Measurements from ENCODE around the gene FBXL17. TPM values are rescaled to one million over a fixed set of nuclear protein-coding genes. Genes with fewer than 3 reads are reported as not detected.

FBXL17 gene
- total RNA-seq, 2 donors from 2014 or later, result 14.1 to 22.8 TPM

DNA sequence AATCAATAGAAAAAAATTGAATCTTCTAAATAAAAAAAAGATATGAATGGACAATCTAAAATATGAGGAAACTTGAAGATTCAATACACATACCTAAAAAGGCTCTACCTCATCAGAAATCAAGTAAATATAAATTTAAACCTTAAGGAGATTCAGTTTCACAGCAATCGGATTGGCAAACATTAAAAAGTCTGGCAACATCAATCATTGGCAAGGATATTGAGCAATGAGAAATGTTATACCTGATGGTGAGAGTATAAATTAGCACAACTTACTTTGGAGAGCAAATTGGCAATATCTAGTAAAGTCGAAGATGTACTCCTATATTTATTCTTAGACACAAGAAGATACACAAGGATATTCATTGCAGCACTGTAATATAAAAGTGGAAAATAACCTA is 436.8 kb downstream of the FBXL17 start:
- no peak for TF ChIP-seq CTCF (IDR thresholded peaks at IDR 0.05)
- H3K9ac ChIP-seq (ENCODE audit: low read depth in 2 of 2, low read length in 2 of 2), result no peak overlapping the region
- intact Hi-C loops (cut with DNase I), result no loop called here
- H3K4me3 ChIP-seq, result no peak overlapping the region
- no peaks in the 10 kb centered on the region for H3K27me3 ChIP-seq
- no peaks in the 10 kb centered on the region for H3K4me1 ChIP-seq
- no peak overlapping the region for H3K27ac ChIP-seq
- DNase-seq, result no peak
- H3K36me3 ChIP-seq, result no peaks in the 10 kb centered on the region
- H3K9me3 ChIP-seq, result no peaks in the 10 kb centered on the region

GRCh38 chr5:107943923-107944322 is 438.0 kb downstream of the FBXL17 start:
- Histone ChIP-seq H3K27me3 (no peaks in the 10 kb centered on the region), H3K4me3 (no peak overlapping the region), H3K9ac (ENCODE audit: low read depth in 2 of 2, low read length in 2 of 2) (no peak overlapping the region), H3K4me1 (no peaks in the 10 kb centered on the region), H3K27ac (no peak overlapping the region), H3K9me3 (no peaks in the 10 kb centered on the region), H3K36me3 (no peaks in the 10 kb centered on the region)
- TF ChIP-seq CTCF (IDR thresholded peaks at IDR 0.05), result no peak
- no peak for DNase-seq
- intact Hi-C loops (cut with DNase I), result no loop called here

DNA sequence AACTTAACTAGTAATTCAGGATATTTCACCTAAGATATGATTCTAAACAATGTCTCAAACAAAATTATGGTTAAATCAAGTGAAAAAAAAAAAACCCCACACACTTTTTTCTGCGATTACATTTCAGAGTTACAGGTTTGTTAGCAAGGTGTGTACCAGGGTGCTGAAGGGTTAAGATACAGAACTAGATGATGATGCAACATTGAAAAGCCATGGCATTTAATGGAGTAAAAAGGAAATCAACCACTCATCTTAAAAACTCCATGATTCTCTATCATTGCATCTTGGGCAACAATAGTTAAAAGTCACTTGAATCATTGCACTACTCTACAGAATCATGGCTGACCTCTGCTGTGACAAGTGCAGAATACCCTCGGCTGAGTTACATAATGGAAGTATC is 440.9 kb downstream of the FBXL17 start:
- no peak for TF ChIP-seq CTCF (IDR thresholded peaks at IDR 0.05)
- H3K36me3 ChIP-seq, result no peaks in the 10 kb centered on the region
- intact Hi-C loops (cut with DNase I), result no loop called here
- no peak overlapping the region for H3K27ac ChIP-seq
- no peaks in the 10 kb centered on the region for H3K27me3 ChIP-seq
- H3K4me3 ChIP-seq, result no peak overlapping the region
- no peaks in the 10 kb centered on the region for H3K4me1 ChIP-seq
- H3K9me3 ChIP-seq, result no peaks in the 10 kb centered on the region
- no peak for DNase-seq
- H3K9ac ChIP-seq (ENCODE audit: low read depth in 2 of 2, low read length in 2 of 2), result no peak overlapping the region

- H3K9me3 ChIP-seq, result no peaks in the 10 kb centered on the region
- no peaks in the 10 kb centered on the region for H3K27me3 ChIP-seq
- no peak for TF ChIP-seq CTCF (IDR thresholded peaks at IDR 0.05)
- DNase-seq, result no peak
- intact Hi-C loops (cut with DNase I), result no loop called here
- no peak overlapping the region for H3K27ac ChIP-seq
- H3K9ac ChIP-seq (ENCODE audit: low read depth in 2 of 2, low read length in 2 of 2), result no peak overlapping the region
- no peaks in the 10 kb centered on the region for H3K4me1 ChIP-seq
- H3K4me3 ChIP-seq, result no peak overlapping the region
- H3K36me3 ChIP-seq, result no peaks in the 10 kb centered on the region
Observed at GRCh38 chr5:107937651-107938355, 444.1 kb downstream of the FBXL17 start.

- H3K9ac ChIP-seq (ENCODE audit: low read depth in 2 of 2, low read length in 2 of 2), result no peak overlapping the region
- no peak for TF ChIP-seq CTCF (IDR thresholded peaks at IDR 0.05)
- intact Hi-C loops (cut with DNase I), result no loop called here
- no peaks in the 10 kb centered on the region for H3K27me3 ChIP-seq
- H3K36me3 ChIP-seq, result no peaks in the 10 kb centered on the region
- no peak overlapping the region for H3K4me3 ChIP-seq
- no peak overlapping the region for H3K27ac ChIP-seq
- H3K4me1 ChIP-seq, result no peaks in the 10 kb centered on the region
- no peaks in the 10 kb centered on the region for H3K9me3 ChIP-seq
- no peak for DNase-seq
Observed at GRCh38 chr5:107937204-107937603, 444.7 kb downstream of the FBXL17 start.
